D341Med (cell line): ENCODE measurements around the gene RNF4.

Source experiments
- DNase-seq: peaks from one replicate; pipeline ENCODE4 v3.0.0; 2012; ENCODE audit warnings: low spot score

Gene RNF4

GRCh38 chr4:2437475-2438215 lies 31.3 kb upstream of the RNF4 start:
- DNase-seq = no peak

DNA sequence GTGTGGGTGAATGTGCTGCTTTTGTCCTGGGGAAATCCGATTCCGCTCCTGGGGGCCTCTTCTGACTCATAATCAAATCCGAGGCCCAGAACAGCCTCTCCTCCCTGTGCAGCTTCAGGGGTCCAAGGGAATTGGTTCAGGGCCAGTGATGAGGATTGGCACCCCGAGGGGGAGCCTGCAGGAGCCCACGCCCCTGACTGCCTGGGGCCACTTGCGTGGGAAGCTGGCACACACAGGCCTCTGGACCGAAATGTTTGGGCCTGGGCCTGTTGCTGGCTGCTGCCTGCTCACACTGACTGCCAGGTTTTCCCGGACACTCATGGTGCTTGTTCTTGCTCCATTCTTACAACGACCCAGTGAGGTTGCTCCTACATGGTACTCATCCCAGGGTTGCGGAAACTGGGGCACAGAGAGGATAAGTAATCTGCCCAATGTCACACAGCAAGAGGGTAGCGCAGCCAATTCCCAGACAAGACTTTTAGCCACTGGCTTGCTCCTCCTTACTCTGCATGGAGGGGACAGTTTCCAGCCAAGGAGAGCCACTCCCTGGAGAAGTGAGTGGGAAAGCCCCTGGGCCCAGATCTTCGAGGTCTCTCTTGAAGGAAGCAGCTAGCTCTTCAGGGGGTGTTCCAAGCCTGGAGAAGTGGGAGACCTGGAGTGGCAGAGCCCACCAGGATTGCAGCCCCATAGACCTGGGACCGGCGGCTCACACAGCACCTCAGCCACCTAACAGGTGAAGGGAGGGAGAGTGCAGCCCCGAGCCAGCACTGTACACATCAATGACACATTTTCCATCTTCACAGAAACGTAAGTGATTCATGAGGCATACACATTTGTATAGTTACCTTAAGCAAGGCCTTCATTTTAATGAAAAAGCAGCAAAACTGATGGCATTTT lies 29.8 kb upstream of the RNF4 start:
- no peak for DNase-seq

GRCh38 chr4:2441393-2442174 lies 27.3 kb upstream of the RNF4 start:
- DNase-seq = peak; percentile 93

- peak; percentile 64 for DNase-seq
These were observed 26.5 kb upstream of the RNF4 start for GRCh38 chr4:2442175-2442993.

DNA sequence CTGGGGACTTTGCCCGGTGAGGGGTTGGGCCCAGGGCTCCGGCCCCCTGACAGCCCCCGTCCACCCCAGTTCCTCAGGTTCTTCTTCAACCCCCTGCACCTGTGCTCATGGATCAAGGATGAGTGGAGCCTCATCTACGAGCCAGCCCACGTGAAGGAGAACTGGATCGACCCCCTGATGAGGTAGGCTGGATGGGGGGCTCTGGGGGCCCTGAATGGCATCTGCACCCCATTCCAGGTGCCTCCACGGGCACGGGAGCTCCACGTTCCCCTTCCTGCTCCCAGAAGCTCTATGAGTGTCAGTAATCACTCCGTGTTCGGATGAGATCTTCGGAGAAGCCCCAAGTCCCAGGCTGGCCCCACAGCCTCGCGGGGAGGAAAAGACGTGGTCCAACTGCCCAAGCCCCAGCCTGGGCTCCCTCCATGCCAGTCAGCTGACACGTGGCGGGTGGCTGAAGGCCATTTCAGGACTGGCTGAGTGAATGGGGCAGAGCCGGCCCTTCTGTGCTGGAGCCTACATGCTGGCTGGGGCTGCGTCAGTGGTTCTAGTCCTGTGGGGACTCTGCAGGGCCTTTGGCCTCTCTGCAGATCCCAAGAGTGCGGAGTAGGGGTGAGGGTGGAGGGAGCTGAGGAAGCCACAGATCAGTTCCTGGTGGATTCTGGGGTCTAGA lies 25.7 kb upstream of the RNF4 start:
- DNase-seq = no peak

- no peak for DNase-seq
These were observed 24.8 kb upstream of the RNF4 start for GRCh38 chr4:2443956-2444740.

DNA sequence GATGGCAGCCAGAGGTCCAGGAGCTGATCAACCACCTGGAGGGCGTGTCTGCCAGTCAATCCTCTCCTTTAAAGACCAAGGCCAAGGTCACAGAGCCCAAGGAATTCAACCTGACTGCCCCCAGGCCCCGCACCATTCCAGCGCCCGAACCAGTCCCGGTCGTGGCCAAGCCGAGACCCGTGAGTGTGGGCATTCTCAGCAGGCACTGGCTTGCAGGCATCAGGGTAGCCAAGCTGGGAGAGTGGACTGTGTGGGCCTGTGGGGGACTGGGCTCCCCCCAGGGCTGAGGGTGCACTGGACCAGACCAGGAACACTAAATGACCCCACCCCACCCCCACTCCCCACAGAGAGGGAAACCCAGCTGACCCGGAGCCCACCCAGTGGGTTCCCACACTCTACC lies 23.8 kb upstream of the RNF4 start:
- no peak for DNase-seq

DNA sequence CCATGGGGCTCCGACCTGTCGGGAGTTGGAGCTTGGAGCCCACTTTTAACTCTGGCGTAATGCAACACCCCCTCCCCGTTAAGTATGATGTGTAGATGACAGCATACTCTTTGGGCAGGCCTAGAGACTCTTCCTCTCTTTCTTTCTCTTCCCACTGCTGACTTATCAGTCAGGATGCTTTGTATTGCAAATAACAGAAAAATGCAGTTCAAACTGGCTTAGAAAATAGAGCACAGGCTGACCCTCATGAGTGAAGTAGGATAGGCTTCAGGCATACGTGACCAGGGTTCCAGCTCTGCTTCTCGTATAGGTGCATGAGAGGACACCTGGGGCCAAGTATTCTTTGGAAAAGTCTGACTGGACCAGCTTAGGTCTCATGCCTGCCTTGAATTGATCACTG lies 23.3 kb upstream of the RNF4 start:
- DNase-seq = no peak

DNA sequence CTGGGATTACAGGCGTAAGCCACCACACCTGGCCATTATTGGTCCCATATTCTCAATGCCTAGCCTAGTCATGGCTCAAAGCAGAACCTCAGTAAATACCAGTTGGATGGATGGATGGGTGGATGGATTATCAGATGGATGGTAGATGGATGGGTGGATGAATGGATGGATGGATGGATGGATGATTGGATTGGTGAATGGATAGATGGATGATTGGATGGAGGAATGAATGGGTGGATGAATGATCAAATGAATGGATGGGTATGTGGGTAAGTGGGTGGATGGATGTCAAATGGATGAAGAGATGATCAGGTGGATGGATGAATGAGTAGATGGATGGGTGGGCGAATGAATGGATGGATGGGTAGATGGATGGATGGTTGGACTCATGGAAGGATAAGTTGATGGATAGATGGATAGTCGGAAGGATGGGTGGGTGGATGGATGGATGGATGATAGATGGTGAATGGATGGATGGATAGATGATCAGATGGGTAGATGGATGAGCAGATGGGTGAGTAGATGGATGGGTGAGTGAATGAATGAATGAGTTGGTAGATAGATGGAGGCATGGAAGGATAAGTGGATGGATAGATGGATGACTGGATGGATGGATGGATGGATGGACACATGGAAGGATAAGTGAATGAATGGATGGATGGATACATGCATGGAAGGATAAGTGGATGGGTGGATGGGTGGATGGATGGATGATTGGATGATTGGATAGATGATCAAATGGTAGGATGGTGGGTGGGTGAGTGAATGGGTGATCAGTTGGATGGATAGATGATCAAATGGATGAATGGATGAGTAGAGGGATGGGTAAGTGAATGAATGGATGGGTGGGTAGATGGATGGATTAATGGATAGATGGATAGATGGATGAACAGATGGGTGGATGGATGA lies 22.0 kb upstream of the RNF4 start:
- no peak for DNase-seq

DNA sequence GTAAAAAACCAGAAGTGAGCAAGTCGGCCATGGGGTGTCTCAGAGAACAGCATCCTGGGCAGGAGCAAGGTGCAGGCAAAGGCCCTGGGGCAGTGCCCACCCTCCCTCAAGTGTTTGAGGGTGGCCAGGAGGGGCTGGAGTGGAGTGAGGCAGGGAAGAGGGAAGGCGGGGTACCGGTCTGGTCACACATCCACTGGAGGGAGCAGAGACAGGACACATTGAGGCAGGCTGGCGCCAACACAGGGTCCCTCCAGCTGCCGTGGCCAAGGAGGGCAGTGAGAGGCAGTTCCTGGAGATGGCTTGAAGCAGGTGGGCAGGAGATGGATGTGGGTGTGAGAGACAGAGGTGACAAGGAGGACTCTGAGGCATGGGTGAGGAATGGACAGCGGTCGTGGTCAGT lies 20.3 kb upstream of the RNF4 start:
- DNase-seq = no peak

DNA sequence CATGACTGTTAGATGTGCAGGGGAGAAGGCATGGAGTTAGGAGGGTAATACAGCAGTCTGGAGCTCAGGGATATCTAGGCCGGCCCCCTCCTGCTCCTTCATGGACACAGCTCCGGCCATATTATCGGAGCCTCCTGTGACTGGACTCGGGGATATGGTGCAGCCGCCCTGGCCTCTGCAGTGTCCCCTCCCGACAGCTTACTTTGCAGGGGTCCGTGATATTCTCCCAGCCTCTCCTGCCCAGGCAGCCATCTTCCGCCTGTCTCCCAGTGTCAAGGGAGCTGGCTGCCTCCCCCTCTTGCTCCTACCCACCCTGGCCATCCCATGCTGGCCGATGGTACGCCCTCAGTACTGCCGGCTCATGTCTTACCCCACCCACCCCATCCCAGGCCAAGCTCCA lies 19.9 kb upstream of the RNF4 start:
- no peak for DNase-seq

- peak; percentile 15 for DNase-seq
These were observed 19.2 kb upstream of the RNF4 start for GRCh38 chr4:2449511-2450392.

GRCh38 chr4:2450394-2451035 lies 18.4 kb upstream of the RNF4 start:
- DNase-seq = peak; percentile 26

- peak; percentile 20 for DNase-seq
These were observed 17.8 kb upstream of the RNF4 start for GRCh38 chr4:2451036-2451520.

DNA sequence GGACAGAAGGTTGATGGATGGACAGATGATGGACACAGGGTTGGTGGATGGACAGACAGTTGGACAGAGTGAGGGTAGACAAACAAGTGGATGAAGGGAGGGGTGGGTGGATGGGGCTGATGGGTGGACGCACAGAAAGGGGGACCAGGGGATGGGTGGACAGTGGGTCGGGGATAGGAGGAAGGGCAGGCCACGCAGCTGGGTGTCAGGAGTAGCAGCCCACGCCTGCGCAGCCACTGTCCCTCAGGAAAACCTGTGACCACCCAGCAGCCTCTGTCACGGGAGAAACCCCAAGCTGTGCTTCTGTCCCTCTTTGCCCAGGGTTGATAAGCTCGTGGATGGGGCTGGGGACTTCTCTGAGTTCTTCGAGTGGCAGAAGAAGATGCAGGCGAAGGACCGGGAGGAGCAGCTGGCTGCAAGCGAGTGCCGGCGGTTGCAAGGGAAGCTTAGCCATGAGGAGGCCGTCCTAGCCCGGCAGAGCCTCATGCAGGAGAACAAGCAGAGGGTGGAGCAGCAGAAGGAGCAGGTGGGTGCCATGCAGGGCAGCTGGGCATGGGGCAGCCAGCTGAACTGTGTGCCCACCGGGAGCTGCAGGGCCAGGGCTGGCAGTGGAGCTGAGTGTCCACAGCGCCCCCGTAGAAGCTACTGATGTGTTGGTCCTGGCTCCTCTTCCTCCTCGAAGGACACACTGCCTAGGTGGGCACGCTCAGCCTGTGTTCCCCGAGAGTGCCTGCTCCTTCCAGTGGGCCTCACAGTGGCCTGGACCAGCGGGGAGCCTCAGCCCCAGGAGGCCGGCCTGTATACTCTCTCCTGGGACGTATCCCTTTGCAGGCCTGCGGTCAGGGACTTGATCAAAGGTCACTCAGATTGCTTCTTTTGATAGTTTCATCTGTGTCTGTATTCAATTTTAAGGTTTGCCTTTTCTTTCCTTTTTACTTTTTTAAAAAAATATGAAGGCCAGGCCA lies 16.8 kb upstream of the RNF4 start:
- peak; percentile 32 for DNase-seq
